Measurements from ENCODE around the gene ARHGAP10.

The ARHGAP10 gene

DNA sequence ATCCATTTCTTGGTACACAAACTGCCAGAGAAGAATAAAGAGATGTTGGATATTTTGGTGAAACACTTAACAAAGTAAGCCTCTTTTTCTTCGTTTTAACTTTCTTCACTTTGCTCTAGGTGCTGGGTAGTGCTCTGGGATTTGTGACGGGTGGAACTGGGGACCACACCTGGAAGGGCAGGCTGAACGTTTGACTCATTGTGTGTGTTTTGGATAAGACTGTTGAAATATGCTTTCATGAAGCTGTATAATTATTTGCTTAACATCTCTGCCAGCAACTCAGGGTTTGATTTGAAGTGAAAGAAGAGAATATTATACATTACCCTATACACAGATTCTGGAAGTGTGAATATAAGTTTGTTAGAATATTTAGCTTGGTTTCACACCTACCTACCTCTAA is 233.2 kb downstream of the ARHGAP10 start:
- H3K9ac ChIP-seq (ENCODE audit: low read length): no peak overlapping the region
- peaks cover 4% of the 10 kb centered on the region for H3K79me1 ChIP-seq (replicated peaks; ENCODE audit: low read length, poor library complexity, severe bottlenecking)
- no peak overlapping the region for H3K23ac ChIP-seq (ENCODE audit: low read length in 2 of 2)
- no peaks in the 10 kb centered on the region for H3K9me3 ChIP-seq (ENCODE audit: control insufficient read depth, low read length)
- H3K27me3 ChIP-seq (ENCODE audit: control insufficient read depth in 1 of 2, insufficient read depth in 1 of 2, low read length in 2 of 2): no peaks in the 10 kb centered on the region
- no peak for DNase-seq
- WGBS: 86% methylated on average over 3 of the region's 3 CpGs
- no peak overlapping the region for H3K4me2 ChIP-seq (ENCODE audit: low read length, poor library complexity, severe bottlenecking)
- H3K4ac ChIP-seq (ENCODE audit: low read depth in 1 of 2, low read length in 2 of 2): no peak overlapping the region
- no peak overlapping the region for H2BK5ac ChIP-seq (ENCODE audit: low read depth, low read length, poor library complexity, severe bottlenecking)
- no peak overlapping the region for H4K91ac ChIP-seq (ENCODE audit: low read length)
- no peak overlapping the region for H3K4me3 ChIP-seq (ENCODE audit: insufficient read depth in 1 of 2, low read depth in 1 of 2, low read length in 2 of 2)
- H2BK12ac ChIP-seq (ENCODE audit: low read length in 2 of 2): no peak overlapping the region
- H2AK5ac ChIP-seq (ENCODE audit: low read length, severe bottlenecking): no peak overlapping the region
- H3K4me1 ChIP-seq (ENCODE audit: control insufficient read depth, insufficient read depth, low read depth, low read length): peaks cover 4% of the 10 kb centered on the region
- H3K18ac ChIP-seq (ENCODE audit: low read depth in 1 of 2, low read length in 2 of 2): peak overlapping the region in 1 of 2 experiments; percentile 48
- no peak overlapping the region for H4K8ac ChIP-seq (ENCODE audit: low read length)
- H2BK120ac ChIP-seq (ENCODE audit: low read depth, low read length): no peak overlapping the region
- no peak overlapping the region for H2BK15ac ChIP-seq (ENCODE audit: low read depth, poor library complexity, severe bottlenecking)
- no peak overlapping the region for H2AFZ ChIP-seq (ENCODE audit: low read depth, low read length)
- H3K14ac ChIP-seq (ENCODE audit: low read length in 2 of 2): no peak overlapping the region
- H3K27ac ChIP-seq (ENCODE audit: low read length, poor library complexity, severe bottlenecking): no peak overlapping the region
- H3K36me3 ChIP-seq (ENCODE audit: control insufficient read depth in 1 of 2, insufficient read depth in 2 of 2, low read depth in 1 of 2, low read length in 2 of 2): peaks cover 10 to 79% of the 10 kb centered on the region in 2 experiments

GRCh38 chr4:147965873-147966272 is 234.0 kb downstream of the ARHGAP10 start:
- WGBS: 94% methylated on average over 1 of the region's 1 CpG
- H3K27ac ChIP-seq (ENCODE audit: low read length, poor library complexity, severe bottlenecking): no peak overlapping the region
- DNase-seq: no peak
- no peak overlapping the region for H2AFZ ChIP-seq (ENCODE audit: low read depth, low read length)
- no peak overlapping the region for H3K18ac ChIP-seq (ENCODE audit: low read depth in 1 of 2, low read length in 2 of 2)
- H3K14ac ChIP-seq (ENCODE audit: low read length in 2 of 2): no peak overlapping the region
- H2BK5ac ChIP-seq (ENCODE audit: low read depth, low read length, poor library complexity, severe bottlenecking): no peak overlapping the region
- H3K4me2 ChIP-seq (ENCODE audit: low read length, poor library complexity, severe bottlenecking): no peak overlapping the region
- no peak overlapping the region for H3K4ac ChIP-seq (ENCODE audit: low read depth in 1 of 2, low read length in 2 of 2)
- no peak overlapping the region for H3K4me3 ChIP-seq (ENCODE audit: insufficient read depth in 1 of 2, low read depth in 1 of 2, low read length in 2 of 2)
- no peaks in the 10 kb centered on the region for H3K9me3 ChIP-seq (ENCODE audit: control insufficient read depth, low read length)
- no peaks in the 10 kb centered on the region for H3K27me3 ChIP-seq (ENCODE audit: control insufficient read depth in 1 of 2, insufficient read depth in 1 of 2, low read length in 2 of 2)
- no peak overlapping the region for H4K91ac ChIP-seq (ENCODE audit: low read length)
- no peak overlapping the region for H3K9ac ChIP-seq (ENCODE audit: low read length)
- peaks cover 4% of the 10 kb centered on the region for H3K4me1 ChIP-seq (ENCODE audit: control insufficient read depth, insufficient read depth, low read depth, low read length)
- no peak overlapping the region for H2BK15ac ChIP-seq (ENCODE audit: low read depth, poor library complexity, severe bottlenecking)
- no peak overlapping the region for H2BK12ac ChIP-seq (ENCODE audit: low read length in 2 of 2)
- no peak overlapping the region for H2BK120ac ChIP-seq (ENCODE audit: low read depth, low read length)
- no peak overlapping the region for H4K8ac ChIP-seq (ENCODE audit: low read length)
- H3K36me3 ChIP-seq (ENCODE audit: control insufficient read depth in 1 of 2, insufficient read depth in 2 of 2, low read depth in 1 of 2, low read length in 2 of 2): peaks cover 10 to 74% of the 10 kb centered on the region in 2 experiments
- peaks cover 4% of the 10 kb centered on the region for H3K79me1 ChIP-seq (replicated peaks; ENCODE audit: low read length, poor library complexity, severe bottlenecking)
- no peak overlapping the region for H3K23ac ChIP-seq (ENCODE audit: low read length in 2 of 2)
- no peak overlapping the region for H2AK5ac ChIP-seq (ENCODE audit: low read length, severe bottlenecking)

GRCh38 chr4:147968641-147969040 is 236.8 kb downstream of the ARHGAP10 start:
- no peak overlapping the region for H3K4me3 ChIP-seq (ENCODE audit: insufficient read depth in 1 of 2, low read depth in 1 of 2, low read length in 2 of 2)
- no peak overlapping the region for H2BK12ac ChIP-seq (ENCODE audit: low read length in 2 of 2)
- no peak overlapping the region for H3K27ac ChIP-seq (ENCODE audit: low read length, poor library complexity, severe bottlenecking)
- 89% methylated on average over 3 of the region's 5 CpGs for WGBS
- H3K4me2 ChIP-seq (ENCODE audit: low read length, poor library complexity, severe bottlenecking): no peak overlapping the region
- H3K79me1 ChIP-seq (replicated peaks; ENCODE audit: low read length, poor library complexity, severe bottlenecking): peaks cover 12% of the 10 kb centered on the region
- no peak overlapping the region for H2BK5ac ChIP-seq (ENCODE audit: low read depth, low read length, poor library complexity, severe bottlenecking)
- peaks cover 6 to 63% of the 10 kb centered on the region in 2 experiments for H3K36me3 ChIP-seq (ENCODE audit: control insufficient read depth in 1 of 2, insufficient read depth in 2 of 2, low read depth in 1 of 2, low read length in 2 of 2)
- H4K91ac ChIP-seq (ENCODE audit: low read length): no peak overlapping the region
- no peak overlapping the region for H2BK15ac ChIP-seq (ENCODE audit: low read depth, poor library complexity, severe bottlenecking)
- peak; percentile 38 for DNase-seq
- H2AFZ ChIP-seq (ENCODE audit: low read depth, low read length): no peak overlapping the region
- no peak overlapping the region for H2BK120ac ChIP-seq (ENCODE audit: low read depth, low read length)
- no peak overlapping the region for H2AK5ac ChIP-seq (ENCODE audit: low read length, severe bottlenecking)
- H3K23ac ChIP-seq (ENCODE audit: low read length in 2 of 2): no peak overlapping the region
- no peak overlapping the region for H3K9ac ChIP-seq (ENCODE audit: low read length)
- no peak overlapping the region for H3K4ac ChIP-seq (ENCODE audit: low read depth in 1 of 2, low read length in 2 of 2)
- H3K4me1 ChIP-seq (ENCODE audit: control insufficient read depth, insufficient read depth, low read depth, low read length): peaks cover 3% of the 10 kb centered on the region
- no peaks in the 10 kb centered on the region for H3K9me3 ChIP-seq (ENCODE audit: control insufficient read depth, low read length)
- H3K18ac ChIP-seq (ENCODE audit: low read depth in 1 of 2, low read length in 2 of 2): no peak overlapping the region
- H4K8ac ChIP-seq (ENCODE audit: low read length): no peak overlapping the region
- no peaks in the 10 kb centered on the region for H3K27me3 ChIP-seq (ENCODE audit: control insufficient read depth in 1 of 2, insufficient read depth in 1 of 2, low read length in 2 of 2)
- H3K14ac ChIP-seq (ENCODE audit: low read length in 2 of 2): no peak overlapping the region

- peaks cover 12% of the 10 kb centered on the region for H3K79me1 ChIP-seq (replicated peaks; ENCODE audit: low read length, poor library complexity, severe bottlenecking)
- peak overlapping the region; percentile 15 for H3K27ac ChIP-seq (ENCODE audit: low read length, poor library complexity, severe bottlenecking)
- no peak overlapping the region for H3K9ac ChIP-seq (ENCODE audit: low read length)
- no peak overlapping the region for H3K4me2 ChIP-seq (ENCODE audit: low read length, poor library complexity, severe bottlenecking)
- no peak overlapping the region for H2BK12ac ChIP-seq (ENCODE audit: low read length in 2 of 2)
- H3K4me3 ChIP-seq (ENCODE audit: insufficient read depth in 1 of 2, low read depth in 1 of 2, low read length in 2 of 2): no peak overlapping the region
- H4K91ac ChIP-seq (ENCODE audit: low read length): no peak overlapping the region
- no peak overlapping the region for H3K23ac ChIP-seq (ENCODE audit: low read length in 2 of 2)
- peak overlapping the region; percentile 15 to 60 for H3K18ac ChIP-seq (ENCODE audit: low read depth in 1 of 2, low read length in 2 of 2)
- DNase-seq: peak; percentile 37
- no peak overlapping the region for H2BK5ac ChIP-seq (ENCODE audit: low read depth, low read length, poor library complexity, severe bottlenecking)
- H2BK15ac ChIP-seq (ENCODE audit: low read depth, poor library complexity, severe bottlenecking): no peak overlapping the region
- no peaks in the 10 kb centered on the region for H3K4me1 ChIP-seq (ENCODE audit: control insufficient read depth, insufficient read depth, low read depth, low read length)
- no peak overlapping the region for H2AFZ ChIP-seq (ENCODE audit: low read depth, low read length)
- no peak overlapping the region for H2AK5ac ChIP-seq (ENCODE audit: low read length, severe bottlenecking)
- H3K4ac ChIP-seq (ENCODE audit: low read depth in 1 of 2, low read length in 2 of 2): no peak overlapping the region
- no peak overlapping the region for H3K14ac ChIP-seq (ENCODE audit: low read length in 2 of 2)
- peak overlapping the region; percentile 51 for H4K8ac ChIP-seq (ENCODE audit: low read length)
- H3K27me3 ChIP-seq (ENCODE audit: control insufficient read depth in 1 of 2, insufficient read depth in 1 of 2, low read length in 2 of 2): no peaks in the 10 kb centered on the region
- no peaks in the 10 kb centered on the region for H3K9me3 ChIP-seq (ENCODE audit: control insufficient read depth, low read length)
- peaks cover 0 to 56% of the 10 kb centered on the region in 2 experiments for H3K36me3 ChIP-seq (ENCODE audit: control insufficient read depth in 1 of 2, insufficient read depth in 2 of 2, low read depth in 1 of 2, low read length in 2 of 2)
- 72% methylated on average over 10 of the region's 11 CpGs for WGBS
- no peak overlapping the region for H2BK120ac ChIP-seq (ENCODE audit: low read depth, low read length)
Measured at GRCh38 chr4:147969573-147970385, 237.9 kb downstream of the ARHGAP10 start.

All from mesenchymal stem cell (in vitro differentiated cells and primary cell).